Epithelial cell of prostate (primary cell): ENCODE measurements around the gene B9D2.
"Not testable (repeated sequence)": the region's sequence is repeated elsewhere in the genome, so short reads cannot be mapped to it uniquely, and the experiment has no call there.

ENCODE experiments used
- DNase-seq: peaks from one replicate; pipeline ENCODE4 v3.0.0-alpha.2; 2011; ENCODE audit warnings: low read depth, low spot score
- H3K27ac ChIP-seq: fragments of 450-650 bp; 2 replicates; pipeline ENCODE4 v1.5.1; 2017; ENCODE audit warnings: mild to moderate bottlenecking

The B9D2 gene

GRCh38 chr19:41363753-41364523, at the start of gene B9D2:
Gene B9D2 (minus strand): TSS chr19:41364149. CDS start chr19:41363519, 630 bp downstream.
- peak within 1 kb of the TSS; percentile 80 for H3K27ac ChIP-seq
- peak; percentile 90 for DNase-seq

GRCh38 chr19:41412953-41413352, 49.0 kb upstream of the B9D2 start:
- H3K27ac ChIP-seq = no peak overlapping the region
- DNase-seq = no peak

GRCh38 chr19:41411968-41412265, 48.0 kb upstream of the B9D2 start:
- DNase-seq = no peak
- peak overlapping the region; percentile 38 for H3K27ac ChIP-seq

GRCh38 chr19:41411100-41411967, 47.4 kb upstream of the B9D2 start:
- H3K27ac ChIP-seq = peak overlapping the region; percentile 38
- DNase-seq = no peak

- no peak for DNase-seq
- H3K27ac ChIP-seq = no peak overlapping the region
Measured at GRCh38 chr19:41410336-41411054, 46.5 kb upstream of the B9D2 start.

GRCh38 chr19:41409288-41409687, 45.3 kb upstream of the B9D2 start:
- no peak for DNase-seq
- H3K27ac ChIP-seq = no peak overlapping the region

GRCh38 chr19:41408846-41409245, 44.9 kb upstream of the B9D2 start:
- DNase-seq, H3K27ac ChIP-seq: not testable (repeated sequence)

- H3K27ac ChIP-seq = no peak overlapping the region
- DNase-seq = no peak
Measured at GRCh38 chr19:41408256-41408655, 44.3 kb upstream of the B9D2 start.

GRCh38 chr19:41407271-41407670, 43.3 kb upstream of the B9D2 start:
- H3K27ac ChIP-seq = no peak overlapping the region

GRCh38 chr19:41405776-41406175, 41.8 kb upstream of the B9D2 start:
- H3K27ac ChIP-seq = no peak overlapping the region
- DNase-seq = no peak

More at GRCh38 chr19:41407271-41407670, 43.3 kb upstream of the B9D2 start:
- no peak for DNase-seq

GRCh38 chr19:41403181-41403970, 39.4 kb upstream of the B9D2 start:
- DNase-seq = no peak

GRCh38 chr19:41402010-41402409, 38.1 kb upstream of the B9D2 start:
- no peak for DNase-seq
- H3K27ac ChIP-seq = peak overlapping the region; percentile 7

More at GRCh38 chr19:41403181-41403970, 39.4 kb upstream of the B9D2 start:
- H3K27ac ChIP-seq = no peak overlapping the region

GRCh38 chr19:41401483-41401882, 37.5 kb upstream of the B9D2 start:
- peak overlapping the region; percentile 7 for H3K27ac ChIP-seq
- no peak for DNase-seq

GRCh38 chr19:41399525-41399924, 35.6 kb upstream of the B9D2 start:
- no peak for DNase-seq

GRCh38 chr19:41399091-41399490, 35.1 kb upstream of the B9D2 start:
- DNase-seq = no peak
- no peak overlapping the region for H3K27ac ChIP-seq

More at GRCh38 chr19:41399525-41399924, 35.6 kb upstream of the B9D2 start:
- no peak overlapping the region for H3K27ac ChIP-seq

GRCh38 chr19:41398598-41398997, 34.6 kb upstream of the B9D2 start:
- DNase-seq = no peak
- no peak overlapping the region for H3K27ac ChIP-seq

GRCh38 chr19:41398050-41398418, 34.1 kb upstream of the B9D2 start:
- DNase-seq = no peak
- H3K27ac ChIP-seq = peak overlapping the region; percentile 79

- peak within 1 kb of the TSS; percentile 79 for H3K27ac ChIP-seq
- peak; percentile 97 for DNase-seq
Measured at GRCh38 chr19:41397086-41398049, 33.4 kb upstream of the B9D2 start, which contains the start of the genes BCKDHA and EXOSC5. Gene BCKDHA (plus strand): TSS chr19:41397818. CDS start chr19:41397828, 10 bp downstream. Gene EXOSC5 (minus strand): TSS chr19:41397359. CDS start chr19:41397328, 31 bp downstream.

GRCh38 chr19:41395355-41395754, 31.4 kb upstream of the B9D2 start:
- no peak for DNase-seq
- no peak overlapping the region for H3K27ac ChIP-seq
